ENCODE data around the gene EMX1. TPM values are rescaled to one million over a fixed set of nuclear protein-coding genes. Genes with fewer than 3 reads are reported as not detected.
A peak's percentile ranks its signal among the peaks of the same experiment; 100 is the strongest.

EMX1 gene
- total and polyA plus RNA-seq, 2 of the 13 experiments (the other 11 are each of a cell fraction or from before 2014, with no cell fraction given), result 0.62 to 4.9 TPM

GRCh38 chr2:72908741-72909140 lies 8.6 kb upstream of the EMX1 start:
- 2% methylated on average over 3 of the region's 3 CpGs for WGBS (ENCODE audit: low lambda C conversion rate)
- Histone ChIP-seq H2AFZ (ENCODE audit: low read length) (no peak overlapping the region), H3K27me3 (ENCODE audit: control insufficient read depth in 1 of 2, insufficient read depth in 2 of 2, low read length in 2 of 2) (peaks cover 2 to 48% of the 10 kb centered on the region in 2 experiments; a peak in 4 of 5 replicates), H3K9ac (ENCODE audit: insufficient read depth, low read depth, low read length) (no peak overlapping the region), H4K20me1 (ENCODE audit: insufficient read depth, low read length) (no peaks in the 10 kb centered on the region), H3K79me2 (ENCODE audit: insufficient read depth, low read length) (no peaks in the 10 kb centered on the region), H3K36me3 (replicated peaks in 1 of 2; ENCODE audit: control insufficient read depth in 1 of 2, insufficient read depth in 2 of 2, low read length in 2 of 2) (no peaks in the 10 kb centered on the region), H3K4me1 (ENCODE audit: insufficient read depth, low read length) (no peaks in the 10 kb centered on the region), H3K27ac (ENCODE audit: extremely low read length, insufficient read depth, low read length) (no peak overlapping the region), H3K4me3 (replicated peaks in 1 of 3; ENCODE audit: insufficient read depth in 1 of 3, low read depth in 2 of 3, low read length in 3 of 3) (no peak overlapping the region), H3K4me2 (ENCODE audit: low read depth, low read length) (no peak overlapping the region), H3K9me3 (ENCODE audit: low read length) (no peaks in the 10 kb centered on the region)
- CTCF ChIA-PET (ENCODE audit: low intra/inter-chr PET ratio, low total read pairs), result no interaction called here
- DNase-seq (ENCODE audit: low spot score) (no peak), ATAC-seq (no peak), FAIRE-seq (no peak)
- TF ChIP-seq SIN3B (IDR thresholded peaks at IDR 0.05; ENCODE audit: low read length) (no peak), ZNF296 (CRISPR knock-in tag; conservative IDR thresholded peaks at IDR 0.05) (no peak)
- POLR2A ChIA-PET, result no interaction called here
- BruUV-seq (replicated peaks), result no TSS peak
- in situ Hi-C loops (cut with HindIII; ENCODE audit: extremely low pct_ligation_motif_present, low pct_unique_long_range_greater_than_20kb) (no loop called here), intact Hi-C loops (cut with micrococcal nuclease; ENCODE audit: unreplicated experiment) (no loop called here)

- H3K9me3 ChIP-seq (ENCODE audit: low read length), result no peaks in the 10 kb centered on the region
- H3K4me2 ChIP-seq (ENCODE audit: low read depth, low read length), result no peak overlapping the region
- in situ Hi-C loops (cut with HindIII; ENCODE audit: extremely low pct_ligation_motif_present, low pct_unique_long_range_greater_than_20kb) (no loop called here), intact Hi-C loops (cut with micrococcal nuclease; ENCODE audit: unreplicated experiment) (no loop called here)
- peaks cover 18% of the 10 kb centered on the region for H3K4me1 ChIP-seq (ENCODE audit: insufficient read depth, low read length)
- peak; percentile 41; the same call in 1 of the 2 replicates for TF ChIP-seq ZBTB40 (IDR thresholded peaks at IDR 0.05)
- TF ChIP-seq ZBTB40 (CRISPR knock-in tag; IDR thresholded peaks at IDR 0.05), result peak; percentile 78
- TF ChIP-seq ZNF205 (CRISPR knock-in tag; IDR thresholded peaks at IDR 0.05), result peak; percentile 97
- no peak for TF ChIP-seq MAX (IDR thresholded peaks at IDR 0.05)
- POLR2A ChIA-PET, result no interaction called here
- CTCF ChIA-PET (ENCODE audit: low intra/inter-chr PET ratio, low total read pairs), result no interaction called here
- no peak overlapping the region for H3K27ac ChIP-seq (ENCODE audit: extremely low read length, insufficient read depth, low read length)
- no peak overlapping the region for H2AFZ ChIP-seq (ENCODE audit: low read length)
- ATAC-seq, result no peak
- no peaks in the 10 kb centered on the region for H3K36me3 ChIP-seq (replicated peaks in 1 of 2; ENCODE audit: control insufficient read depth in 1 of 2, insufficient read depth in 2 of 2, low read length in 2 of 2)
- no TSS peak for BruUV-seq (replicated peaks)
- H3K79me2 ChIP-seq (ENCODE audit: insufficient read depth, low read length), result no peaks in the 10 kb centered on the region
- no peak for DNase-seq (ENCODE audit: low spot score)
- FAIRE-seq, result no peak
- peaks cover 12 to 67% of the 10 kb centered on the region in 2 experiments for H3K27me3 ChIP-seq (ENCODE audit: control insufficient read depth in 1 of 2, insufficient read depth in 2 of 2, low read length in 2 of 2)
- H4K20me1 ChIP-seq (ENCODE audit: insufficient read depth, low read length), result no peaks in the 10 kb centered on the region; the same call in 1 of the 2 replicates
- H3K9ac ChIP-seq (ENCODE audit: insufficient read depth, low read depth, low read length), result no peak overlapping the region
- H3K4me3 ChIP-seq (replicated peaks in 1 of 3; ENCODE audit: insufficient read depth in 1 of 3, low read depth in 2 of 3, low read length in 3 of 3), result no peak overlapping the region
- WGBS (ENCODE audit: low lambda C conversion rate), result 0% methylated on average over 1 of the region's 1 CpG
Measured at GRCh38 chr2:72911256-72911655, 6.1 kb upstream of the EMX1 start.

Data from HepG2 (cell line).